GM12892 (cell line): ENCODE measurements around the gene RABGAP1.
A peak's percentile ranks its signal among the peaks of the same experiment; 100 is the strongest.

Source experiments
- POLR2A ChIP-seq: IDR thresholded peaks from 2 replicates; pipeline ENCODE4 v1.6.1; 2011; ENCODE audit warnings: low read depth, low read length, control low read depth
- POLR2AphosphoS5 ChIP-seq: IDR thresholded peaks from 2 replicates; pipeline ENCODE4 v1.6.1; 2011; ENCODE audit warnings: low read depth, low read length, control low read depth

- TF ChIP-seq POLR2A, result peak; percentile 88
- peak; percentile 86 for TF ChIP-seq POLR2AphosphoS5
Observed at GRCh38 chr9:122904823-122905710, 35.8 kb upstream of the RABGAP1 start, which contains the start of gene RC3H2.
